Measurements from ENCODE around the gene ATXN7L2. TPM values are rescaled to one million over a fixed set of nuclear protein-coding genes. Genes with fewer than 3 reads are reported as not detected.

ATXN7L2 gene
- total and polyA plus RNA-seq, 2 of the 8 experiments (the other 6 are each of a cell fraction or from before 2014, with no cell fraction given): 8.1 to 9.3 TPM

DNA sequence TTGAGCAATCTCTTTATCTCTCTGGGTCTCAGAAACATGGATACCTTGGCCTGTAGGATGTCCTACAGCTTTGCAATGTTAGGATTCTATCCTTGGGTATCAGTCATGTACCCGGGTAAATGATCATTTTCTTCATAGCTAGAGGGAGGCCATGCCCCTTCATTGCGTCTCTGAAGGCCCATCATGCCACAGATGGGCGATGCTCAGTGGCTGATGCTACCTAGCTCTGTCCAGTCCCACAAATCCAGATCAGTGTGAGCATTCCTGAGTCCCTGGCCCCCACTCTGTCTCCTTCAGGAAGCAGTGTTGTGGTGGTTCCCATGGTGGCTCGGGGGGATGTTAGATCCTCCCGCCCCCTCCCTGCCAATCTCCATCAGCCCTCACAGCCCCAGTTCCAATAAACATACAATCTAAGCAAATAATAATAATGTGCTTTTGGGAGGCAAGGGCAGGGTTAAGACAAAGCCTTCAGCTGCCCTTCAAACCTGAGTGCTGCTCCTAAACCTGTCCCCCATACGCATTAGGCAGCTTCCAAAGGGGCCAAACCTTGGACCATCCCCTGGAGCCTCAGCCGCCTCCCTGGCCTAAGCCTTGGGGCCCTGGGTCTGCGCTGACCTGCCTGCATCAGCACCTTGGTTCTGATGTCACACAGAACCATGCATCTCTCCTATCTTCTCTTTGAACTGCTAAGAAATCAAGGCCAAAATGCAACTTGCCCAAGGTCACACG lies 55.3 kb downstream of the ATXN7L2 start (continued):
- TF ChIP-seq SP2 (IDR thresholded peaks at IDR 0.05; ENCODE audit: low read length) (no peak), EZH2 (IDR thresholded peaks at IDR 0.05; ENCODE audit: low read depth, low read length, severe bottlenecking) (no peak)
